A673 (cell line): ENCODE data around the gene DPP10. TPM values are rescaled to one million over a fixed set of nuclear protein-coding genes. Genes with fewer than 3 reads are reported as not detected.

ENCODE experiments used
- BruUV-seq: library from RNA; stranded (reverse); fragments of 400-500 nt; replicated peaks from 2 replicates; lab custom pipeline; 2021; lab: Mats Ljungman, UMichigan
- CTCF ChIA-PET: fragments of 300-600 bp; sonication (Branson Sonifier 250); formaldehyde crosslinking; loops from one replicate; lab custom pipeline; 2022; ENCODE audit warnings: antibody characterized with exemption; lab: Charles Lee
- POLR2A ChIA-PET: fragments of 300-600 bp; sonication (Branson Sonifier 250); formaldehyde crosslinking; loops from one replicate; lab custom pipeline; 2022; ENCODE audit warnings: antibody characterized with exemption; ENCODE audit not compliant: low non-redundant PET; lab: Charles Lee
- DNase-seq: peaks from one replicate; pipeline ENCODE4 v3.0.0-alpha.2; 2015; ENCODE audit warnings: low spot score
- H3K27ac ChIP-seq: fragments of 200-600 bp; sonication (generic); 2 replicates; pipeline ENCODE4 v1.5.1; 2016; ENCODE audit warnings: mixed run types, low read depth, mild to moderate bottlenecking, mixed read lengths, antibody characterized with exemption, low read length; ENCODE audit not compliant: poor library complexity, severe bottlenecking
- H3K27me3 ChIP-seq: fragments of 200-600 bp; sonication (generic); replicated peaks from 2 replicates; pipeline ENCODE4 v1.6.1; 2017; ENCODE audit warnings: mixed run types, low read depth, mild to moderate bottlenecking, mixed read lengths, antibody characterized with exemption, low read length; ENCODE audit not compliant: insufficient read depth, poor library complexity
- H3K36me3 ChIP-seq: fragments of 200-600 bp; sonication (generic); 2 replicates; pipeline ENCODE4 v1.6.1; 2016; ENCODE audit warnings: mixed run types, mild to moderate bottlenecking, mixed read lengths, antibody characterized with exemption, low read length; ENCODE audit not compliant: insufficient read depth, poor library complexity, severe bottlenecking
- H3K4me1 ChIP-seq: fragments of 200-600 bp; sonication (generic); 2 replicates; pipeline ENCODE4 v1.6.1; 2017; ENCODE audit warnings: mixed run types, mild to moderate bottlenecking, mixed read lengths, antibody characterized with exemption, low read length; ENCODE audit not compliant: insufficient read depth, poor library complexity, severe bottlenecking
- H3K4me3 ChIP-seq: fragments of 200-600 bp; sonication (generic); 2 replicates; pipeline ENCODE4 v1.5.1; 2016; ENCODE audit warnings: low read depth, mixed run types, mild to moderate bottlenecking, mixed read lengths, low read length; ENCODE audit not compliant: poor library complexity, severe bottlenecking
- H3K9me3 ChIP-seq: fragments of 200-600 bp; sonication (generic); 2 replicates; pipeline ENCODE4 v1.6.1; 2016; ENCODE audit warnings: mixed run types, low read depth, mild to moderate bottlenecking, mixed read lengths, antibody characterized with exemption, low read length; ENCODE audit not compliant: poor library complexity, severe bottlenecking
- CTCF ChIP-seq: fragments of 300-800, 200-600 bp; sonication (generic); conservative IDR thresholded peaks from 2 replicates; pipeline ENCODE4 v1.5.1; 2017; ENCODE audit warnings: low read depth, mild to moderate bottlenecking, antibody characterized with exemption, low read length, moderate library complexity, mixed read lengths
- EZH2 ChIP-seq: fragments of 200-600 bp; sonication (generic); IDR thresholded peaks from 2 replicates; pipeline ENCODE4 v1.6.1; 2017; ENCODE audit warnings: borderline replicate concordance, low read depth, mild to moderate bottlenecking, mixed read lengths, antibody characterized with exemption, low read length; ENCODE audit not compliant: poor library complexity, severe bottlenecking
- intact Hi-C: fragments of 100-400 bp; cut with micrococcal nuclease; formaldehyde crosslinking; loops from one replicate; pipeline ENCODE4 v1.10.0; 2022; ENCODE audit not compliant: unreplicated experiment
- total RNA-seq: library from RNA; stranded (reverse); gene quantifications from 2 replicates; pipeline ENCODE4 v1.2.3, GENCODE V29; 2021

Gene DPP10
- total RNA-seq, 1 experiment from 2014 or later, result not detected

GRCh38 chr2:115297056-115297455, 854.6 kb downstream of the DPP10 start:
- ChIA-PET POLR2A (no interaction called here), CTCF (no interaction called here)
- Histone ChIP-seq H3K9me3 (peaks cover 4% of the 10 kb centered on the region), H3K27me3 (no peaks in the 10 kb centered on the region), H3K4me1 (no peaks in the 10 kb centered on the region), H3K36me3 (no peaks in the 10 kb centered on the region), H3K4me3 (no peak overlapping the region), H3K27ac (no peak overlapping the region)
- intact Hi-C loops, result no loop called here
- BruUV-seq, result no TSS peak
- DNase-seq, result no peak
- no peak for TF ChIP-seq CTCF
- TF ChIP-seq EZH2, result no peak

DNA sequence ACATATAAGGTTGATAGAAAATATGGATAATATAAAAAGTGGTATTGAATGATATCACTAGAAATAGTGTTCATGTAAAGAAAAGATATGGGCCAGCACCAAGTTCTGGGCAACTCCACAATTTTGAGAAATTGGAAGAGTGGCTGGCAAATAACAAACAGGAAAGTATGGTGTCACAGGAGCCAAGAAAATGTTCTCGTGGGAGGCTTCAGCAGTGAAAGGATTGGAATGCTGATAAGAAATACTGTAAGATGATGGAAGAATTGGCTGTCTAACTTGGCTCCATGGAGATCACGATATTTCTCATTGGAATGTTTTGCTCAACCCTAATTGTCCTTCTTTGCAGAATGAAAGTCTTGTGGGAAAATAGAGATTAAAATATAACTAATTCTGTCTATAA, 856.8 kb downstream of the DPP10 start:
- TF ChIP-seq EZH2 (no peak), CTCF (no peak)
- intact Hi-C loops, result no loop called here
- H3K27me3 ChIP-seq, result no peaks in the 10 kb centered on the region
- no peak overlapping the region for H3K27ac ChIP-seq
- H3K9me3 ChIP-seq, result peaks cover 4% of the 10 kb centered on the region
- no peak overlapping the region for H3K4me3 ChIP-seq
- no peaks in the 10 kb centered on the region for H3K4me1 ChIP-seq
- ChIA-PET CTCF (no interaction called here), POLR2A (no interaction called here)
- no peaks in the 10 kb centered on the region for H3K36me3 ChIP-seq
- DNase-seq, result no peak
- no TSS peak for BruUV-seq

GRCh38 chr2:115305712-115306111, 863.3 kb downstream of the DPP10 start:
- CTCF ChIA-PET, result no interaction called here
- TF ChIP-seq CTCF (no peak), EZH2 (no peak)
- H3K9me3 ChIP-seq, result peaks cover 23% of the 10 kb centered on the region
- no TSS peak for BruUV-seq
- no peaks in the 10 kb centered on the region for H3K36me3 ChIP-seq
- no peaks in the 10 kb centered on the region for H3K4me1 ChIP-seq
- no peak overlapping the region for H3K27ac ChIP-seq
- DNase-seq, result no peak
- POLR2A ChIA-PET, result no interaction called here
- no peak overlapping the region for H3K4me3 ChIP-seq
- intact Hi-C loops, result no loop called here
- no peaks in the 10 kb centered on the region for H3K27me3 ChIP-seq
